ENCODE results near the gene CDH20. TPM values are rescaled to one million over a fixed set of nuclear protein-coding genes. Genes with fewer than 3 reads are reported as not detected.
A peak's percentile ranks its signal among the peaks of the same experiment; 100 is the strongest.

CDH20 gene
- total RNA-seq, 2 donors from 2014 or later: 0.14 to 0.19 TPM

DNA sequence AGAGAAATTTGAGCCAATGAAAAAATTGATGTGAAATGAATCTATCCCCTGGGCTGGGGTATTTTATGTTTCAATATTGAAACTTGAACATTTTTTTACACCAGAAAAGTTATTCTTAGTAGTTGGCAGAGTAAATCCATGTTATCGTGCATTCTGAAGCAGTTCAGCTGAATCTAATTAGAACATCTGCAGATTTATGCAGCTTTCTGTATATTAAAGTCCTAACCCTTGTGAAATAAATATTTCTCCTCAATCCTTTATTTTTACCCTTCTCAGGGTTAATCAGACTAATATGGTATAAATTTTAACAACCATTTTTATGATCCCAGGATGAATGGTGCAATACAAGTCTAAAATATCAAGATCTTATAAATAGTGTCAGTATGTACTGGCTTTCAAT is 69.5 kb downstream of the CDH20 start:
- Mint-ChIP-seq H3K36me3 (ENCODE audit: insufficient read depth in 2 of 2) (no peaks in the 10 kb centered on the region), H3K4me1 (ENCODE audit: low read depth) (no peaks in the 10 kb centered on the region), H3K27ac (no peak overlapping the region), H3K27me3 (ENCODE audit: low read depth) (no peaks in the 10 kb centered on the region), H3K4me3 (no peak overlapping the region), H3K9me3 (peaks cover 0 to 2% of the 10 kb centered on the region in 2 donors)
- DNase-seq (no peak), ATAC-seq (replicated peaks in 1 of 2) (no peak)

- Mint-ChIP-seq H3K4me3 (no peak overlapping the region), H3K9me3 (peaks cover 0 to 1% of the 10 kb centered on the region in 2 donors), H3K27me3 (ENCODE audit: low read depth) (no peaks in the 10 kb centered on the region), H3K4me1 (ENCODE audit: low read depth) (no peaks in the 10 kb centered on the region), H3K36me3 (ENCODE audit: insufficient read depth in 2 of 2) (no peaks in the 10 kb centered on the region), H3K27ac (no peak overlapping the region)
- ATAC-seq (replicated peaks in 1 of 2): no peak
- no peak for DNase-seq
Observed at GRCh38 chr18:61413396-61413795, 80.2 kb downstream of the CDH20 start.

GRCh38 chr18:61414086-61414485 is 80.9 kb downstream of the CDH20 start:
- ATAC-seq (replicated peaks in 1 of 2) (no peak), DNase-seq (no peak)
- no peak overlapping the region for H3K4me3 Mint-ChIP-seq
- peaks cover 0 to 1% of the 10 kb centered on the region in 2 donors for H3K9me3 Mint-ChIP-seq
- H3K36me3 Mint-ChIP-seq (ENCODE audit: insufficient read depth in 2 of 2): no peaks in the 10 kb centered on the region
- no peak overlapping the region for H3K27ac Mint-ChIP-seq
- no peaks in the 10 kb centered on the region for H3K4me1 Mint-ChIP-seq (ENCODE audit: low read depth)
- H3K27me3 Mint-ChIP-seq (ENCODE audit: low read depth): no peaks in the 10 kb centered on the region

DNA sequence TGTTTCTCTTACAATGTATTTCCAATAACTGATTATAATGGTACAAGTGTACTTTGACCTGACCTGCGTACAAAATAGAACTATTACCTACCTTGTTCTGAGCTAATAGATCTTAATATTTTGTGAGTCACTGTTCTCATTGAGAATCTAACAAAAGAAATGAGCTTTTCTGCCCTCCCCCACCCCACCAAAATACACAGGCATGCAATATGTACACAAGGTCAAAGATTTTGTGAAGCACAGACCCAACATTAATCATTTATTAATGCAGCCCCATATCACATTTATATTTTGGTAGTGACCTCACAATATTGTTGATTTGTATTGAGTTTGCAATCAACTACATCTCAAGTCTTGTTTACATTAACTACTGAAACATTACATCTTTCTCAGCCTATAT is 86.5 kb downstream of the CDH20 start:
- no peaks in the 10 kb centered on the region for H3K9me3 Mint-ChIP-seq
- H3K36me3 Mint-ChIP-seq (ENCODE audit: insufficient read depth in 2 of 2): no peaks in the 10 kb centered on the region
- H3K4me3 Mint-ChIP-seq: no peak overlapping the region
- H3K27me3 Mint-ChIP-seq (ENCODE audit: low read depth): no peaks in the 10 kb centered on the region
- DNase-seq (no peak), ATAC-seq (replicated peaks in 1 of 2) (no peak)
- H3K27ac Mint-ChIP-seq: no peak overlapping the region
- H3K4me1 Mint-ChIP-seq (ENCODE audit: low read depth): no peaks in the 10 kb centered on the region

DNA sequence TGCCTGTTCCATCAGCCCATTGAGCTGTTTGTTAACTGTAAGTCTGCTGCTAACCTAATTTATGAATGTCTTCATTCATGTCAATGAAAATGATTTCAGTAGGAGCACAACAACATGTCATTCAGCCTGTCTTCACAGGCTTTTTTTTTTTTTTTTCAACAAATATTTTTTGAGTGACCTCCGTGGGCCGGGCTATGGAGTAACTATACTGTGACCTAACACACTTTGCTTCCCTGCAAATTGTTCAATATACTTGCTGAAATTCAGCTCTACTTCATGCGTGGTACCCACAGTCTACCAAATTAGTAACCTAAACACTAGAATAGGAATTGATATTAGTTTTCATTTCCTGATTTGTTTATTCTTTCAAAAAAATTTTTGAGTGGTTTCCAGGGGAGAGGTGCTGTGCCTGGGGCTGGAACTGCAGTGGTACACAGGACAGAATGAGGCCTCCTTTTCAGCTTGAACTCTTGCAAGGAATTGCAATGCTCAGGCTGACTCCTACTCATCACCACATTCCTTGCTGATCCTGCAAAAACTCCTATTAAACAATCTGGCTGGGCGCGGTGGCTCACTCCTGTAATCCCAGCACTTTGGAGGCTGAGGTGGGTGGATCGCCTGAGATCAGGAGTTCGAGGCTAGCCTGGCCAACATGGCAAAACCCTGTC is 87.1 kb downstream of the CDH20 start:
- ATAC-seq (replicated peaks in 1 of 2) (no peak), DNase-seq (no peak)
- H3K9me3 Mint-ChIP-seq: no peaks in the 10 kb centered on the region
- H3K4me1 Mint-ChIP-seq (ENCODE audit: low read depth): no peaks in the 10 kb centered on the region
- no peaks in the 10 kb centered on the region for H3K27me3 Mint-ChIP-seq (ENCODE audit: low read depth)
- H3K36me3 Mint-ChIP-seq (ENCODE audit: insufficient read depth in 2 of 2): no peaks in the 10 kb centered on the region
- H3K27ac Mint-ChIP-seq: no peak overlapping the region
- H3K4me3 Mint-ChIP-seq: no peak overlapping the region

GRCh38 chr18:61426492-61427053 is 93.3 kb downstream of the CDH20 start:
- no peak overlapping the region for H3K4me3 Mint-ChIP-seq
- DNase-seq: no peak
- peaks cover 2% of the 10 kb centered on the region in 2 donors for H3K9me3 Mint-ChIP-seq

DNA sequence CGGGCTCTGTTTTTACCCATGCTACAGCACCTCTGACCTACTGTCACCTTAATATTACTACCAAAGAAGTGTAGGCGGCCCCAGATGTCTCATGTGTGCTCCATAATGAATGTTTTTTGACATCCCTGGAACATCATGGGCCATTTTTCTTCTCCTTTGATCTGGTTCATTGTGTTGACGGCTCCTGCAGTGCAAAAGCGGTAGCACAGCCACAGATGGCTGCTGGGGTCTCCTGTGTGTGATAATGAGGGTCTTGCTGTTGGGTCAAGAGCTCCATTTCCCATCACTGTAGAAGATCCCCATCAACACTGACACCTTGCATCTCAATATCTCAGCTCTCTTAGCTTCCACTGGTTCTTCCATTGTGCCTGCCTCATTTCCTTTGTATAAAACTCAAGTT is 95.0 kb downstream of the CDH20 start:
- H3K27ac Mint-ChIP-seq: no peak overlapping the region
- H3K4me3 Mint-ChIP-seq: no peak overlapping the region

More at GRCh38 chr18:61426492-61427053, 93.3 kb downstream of the CDH20 start:
- H3K4me1 Mint-ChIP-seq (ENCODE audit: low read depth): no peaks in the 10 kb centered on the region
- no peak for ATAC-seq (replicated peaks in 1 of 2)
- H3K27ac Mint-ChIP-seq: no peak overlapping the region
- no peaks in the 10 kb centered on the region for H3K27me3 Mint-ChIP-seq (ENCODE audit: low read depth)
- H3K36me3 Mint-ChIP-seq (ENCODE audit: insufficient read depth in 2 of 2): no peaks in the 10 kb centered on the region

GRCh38 chr18:61432590-61432989 is 99.4 kb downstream of the CDH20 start:
- Mint-ChIP-seq H3K4me1 (ENCODE audit: low read depth) (no peaks in the 10 kb centered on the region), H3K36me3 (ENCODE audit: insufficient read depth in 2 of 2) (no peaks in the 10 kb centered on the region), H3K27me3 (ENCODE audit: low read depth) (no peaks in the 10 kb centered on the region), H3K27ac (no peak overlapping the region), H3K4me3 (no peak overlapping the region), H3K9me3 (peaks cover 2 to 4% of the 10 kb centered on the region in 2 donors)
- no peak for ATAC-seq (replicated peaks in 1 of 2)
- DNase-seq: no peak

More for the DNA sequence above, 95.0 kb downstream of the CDH20 start:
- ATAC-seq (replicated peaks in 1 of 2) (no peak), DNase-seq (no peak)
- Mint-ChIP-seq H3K36me3 (ENCODE audit: insufficient read depth in 2 of 2) (no peaks in the 10 kb centered on the region), H3K9me3 (peaks cover 2% of the 10 kb centered on the region in 2 donors), H3K27me3 (ENCODE audit: low read depth) (no peaks in the 10 kb centered on the region), H3K4me1 (ENCODE audit: low read depth) (no peaks in the 10 kb centered on the region)

DNA sequence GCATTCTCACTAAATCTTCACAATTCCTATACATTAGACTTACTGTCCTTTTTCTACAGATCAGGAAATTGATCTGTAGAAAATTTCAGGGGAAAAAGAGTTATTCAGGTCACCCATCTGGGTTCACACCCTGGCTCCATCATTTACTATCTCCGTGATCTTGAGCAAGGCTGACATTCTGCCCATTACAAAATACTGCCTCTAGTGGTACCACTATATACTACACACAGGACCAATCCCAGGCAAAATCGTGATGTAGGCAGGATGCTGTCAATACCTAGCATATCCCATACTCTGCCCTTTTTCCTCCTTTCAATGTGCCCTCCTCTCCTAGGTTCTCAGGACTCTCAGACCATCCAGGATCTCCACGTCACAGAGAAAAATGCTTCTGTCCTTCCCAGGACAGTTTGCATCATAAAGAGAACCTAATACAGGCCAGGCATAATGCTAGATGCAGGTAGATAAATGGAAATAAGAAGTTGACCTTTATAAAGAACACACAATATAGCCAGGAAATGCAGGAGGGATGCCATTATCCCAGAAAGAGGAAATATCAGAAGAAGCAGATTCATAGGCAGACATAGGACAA is 101.9 kb downstream of the CDH20 start:
- DNase-seq (peak in 1 of 2 donors; percentile 2), ATAC-seq (replicated peaks in 1 of 2) (no peak)
- H3K4me1 Mint-ChIP-seq (ENCODE audit: low read depth): no peaks in the 10 kb centered on the region
- H3K9me3 Mint-ChIP-seq: peaks cover 0 to 2% of the 10 kb centered on the region in 2 donors
- H3K36me3 Mint-ChIP-seq (ENCODE audit: insufficient read depth in 2 of 2): no peaks in the 10 kb centered on the region
- H3K27me3 Mint-ChIP-seq (ENCODE audit: low read depth): no peaks in the 10 kb centered on the region
- no peak overlapping the region for H3K27ac Mint-ChIP-seq
- H3K4me3 Mint-ChIP-seq: no peak overlapping the region

DNA sequence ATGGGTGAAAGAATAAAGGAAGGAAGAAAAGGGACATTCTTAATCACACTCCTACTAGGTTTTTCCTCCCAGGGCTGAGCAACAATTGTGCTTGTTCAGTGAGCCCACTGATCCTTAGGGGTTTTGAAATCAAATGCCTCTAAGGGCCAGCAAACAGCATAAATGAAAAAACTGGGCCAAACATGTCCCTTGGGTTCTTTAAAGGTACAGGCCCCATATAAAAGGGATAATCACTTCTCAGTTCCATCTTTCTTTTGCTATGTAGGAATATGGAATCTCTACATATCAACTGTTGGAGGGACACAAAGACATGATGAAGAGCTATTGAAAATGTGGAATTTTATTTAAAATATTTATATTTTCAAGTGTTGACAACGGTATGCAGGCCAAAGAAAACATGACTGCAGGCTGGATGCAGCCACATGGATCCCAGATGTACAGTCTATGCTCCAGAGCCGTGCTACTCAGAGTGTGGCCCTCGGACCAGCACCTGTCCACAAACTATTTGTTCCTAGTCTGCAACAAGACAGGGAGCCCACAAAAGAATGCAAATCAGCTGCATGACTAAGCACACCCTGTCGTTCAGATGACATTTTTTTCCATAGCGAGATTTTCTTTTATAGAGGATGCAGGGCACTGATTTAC is 110.0 kb downstream of the CDH20 start:
- H3K27ac Mint-ChIP-seq: no peak overlapping the region
- DNase-seq: no peak
- H3K9me3 Mint-ChIP-seq: peaks cover 0 to 3% of the 10 kb centered on the region in 2 donors
- peaks cover 12% of the 10 kb centered on the region for H3K27me3 Mint-ChIP-seq (ENCODE audit: low read depth)
- no peaks in the 10 kb centered on the region for H3K36me3 Mint-ChIP-seq (ENCODE audit: insufficient read depth in 2 of 2)
- ATAC-seq (replicated peaks in 1 of 2): no peak
- no peaks in the 10 kb centered on the region for H3K4me1 Mint-ChIP-seq (ENCODE audit: low read depth)
- no peak overlapping the region for H3K4me3 Mint-ChIP-seq

DNA sequence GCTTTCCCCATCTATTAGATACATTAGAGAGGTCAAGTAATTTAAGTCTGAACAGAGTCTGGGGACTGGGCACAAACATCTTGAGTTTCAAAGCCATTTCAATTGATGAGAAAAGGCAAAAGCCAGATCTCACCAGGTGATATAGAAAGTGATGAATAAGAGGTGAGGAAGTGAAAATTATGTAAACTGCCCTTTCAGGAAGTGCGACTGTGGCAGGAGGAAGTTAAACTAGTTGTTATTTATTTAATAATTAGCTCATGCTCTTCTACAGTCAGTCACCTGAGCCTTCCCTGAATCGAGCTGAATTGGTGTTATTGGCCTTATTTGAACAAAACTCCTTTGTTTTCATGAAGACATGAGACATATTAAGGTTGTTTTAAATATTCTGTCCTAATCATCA is 115.1 kb downstream of the CDH20 start:
- DNase-seq: no peak
- Mint-ChIP-seq H3K27me3 (ENCODE audit: low read depth) (peaks cover 12% of the 10 kb centered on the region), H3K4me1 (ENCODE audit: low read depth) (no peaks in the 10 kb centered on the region), H3K4me3 (no peak overlapping the region), H3K27ac (no peak overlapping the region), H3K36me3 (ENCODE audit: insufficient read depth in 2 of 2) (no peaks in the 10 kb centered on the region), H3K9me3 (peaks cover 0 to 4% of the 10 kb centered on the region in 2 donors)
- ATAC-seq (replicated peaks in 1 of 2): no peak

GRCh38 chr18:61459896-61460648 is 126.8 kb downstream of the CDH20 start:
- ATAC-seq (replicated peaks in 1 of 2) (no peak), DNase-seq (no peak)
- peaks cover 22% of the 10 kb centered on the region for H3K27me3 Mint-ChIP-seq (ENCODE audit: low read depth)
- H3K4me3 Mint-ChIP-seq: no peak overlapping the region
- no peaks in the 10 kb centered on the region for H3K9me3 Mint-ChIP-seq
- H3K4me1 Mint-ChIP-seq (ENCODE audit: low read depth): no peaks in the 10 kb centered on the region
- H3K36me3 Mint-ChIP-seq (ENCODE audit: insufficient read depth in 2 of 2): no peaks in the 10 kb centered on the region
- H3K27ac Mint-ChIP-seq: no peak overlapping the region
